ENCODE results near the gene PPFIBP2.

DNA sequence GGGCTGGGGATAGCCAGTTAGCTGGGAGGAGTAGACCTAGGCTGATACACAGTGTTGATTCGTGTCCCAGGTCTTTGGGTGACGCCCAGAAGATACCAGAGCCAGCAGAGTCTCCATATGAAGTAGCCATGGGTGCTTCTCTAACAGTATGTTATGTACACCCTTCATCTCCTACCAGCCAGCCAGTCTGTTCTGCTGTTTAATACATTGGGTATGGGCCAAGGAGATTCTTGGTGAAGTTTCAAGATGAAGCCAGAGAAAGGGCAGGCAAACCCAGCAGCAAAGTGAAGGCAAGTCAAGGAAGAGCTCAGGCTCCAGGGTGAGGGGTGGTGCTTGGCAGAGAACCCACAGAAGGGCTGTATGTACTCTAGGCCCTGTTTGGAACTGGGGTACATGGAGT lies 56.4 kb downstream of the PPFIBP2 start:
- TF ChIP-seq CTCF (IDR thresholded peaks at IDR 0.05), result no peak
- no peak for TF ChIP-seq POLR2A (IDR thresholded peaks at IDR 0.05)

Data from thyroid gland (tissue), 4 donors.